GM15510 (cell line): ENCODE measurements around the gene SV2B.

Experiments
- POLR2A ChIP-seq: IDR thresholded peaks from 3 replicates; pipeline ENCODE4 v1.6.1; 2011; ENCODE audit warnings: borderline replicate concordance; ENCODE audit not compliant: insufficient read length; ENCODE audit errors: extremely low read depth

SV2B gene

GRCh38 chr15:91146728-91147127 lies 46.7 kb downstream of the SV2B start:
- TF ChIP-seq POLR2A, result no peak

- no peak for TF ChIP-seq POLR2A
Observed at GRCh38 chr15:91148243-91148642, 48.2 kb downstream of the SV2B start.

GRCh38 chr15:91150502-91151160 lies 50.6 kb downstream of the SV2B start:
- no peak for TF ChIP-seq POLR2A

GRCh38 chr15:91151781-91152563 lies 51.9 kb downstream of the SV2B start:
- TF ChIP-seq POLR2A, result no peak

GRCh38 chr15:91152896-91153581 lies 53.0 kb downstream of the SV2B start:
- TF ChIP-seq POLR2A, result no peak

- no peak for TF ChIP-seq POLR2A
Observed at GRCh38 chr15:91153954-91154353, 53.9 kb downstream of the SV2B start.

- TF ChIP-seq POLR2A, result no peak
Observed at GRCh38 chr15:91156175-91156726, 56.2 kb downstream of the SV2B start.

GRCh38 chr15:91158415-91159394 lies 58.6 kb downstream of the SV2B start:
- TF ChIP-seq POLR2A, result no peak

- TF ChIP-seq POLR2A, result no peak
Observed at GRCh38 chr15:91165850-91166249, 65.8 kb downstream of the SV2B start.

GRCh38 chr15:91168457-91168856 lies 68.4 kb downstream of the SV2B start:
- no peak for TF ChIP-seq POLR2A

GRCh38 chr15:91171334-91171733 lies 71.3 kb downstream of the SV2B start:
- TF ChIP-seq POLR2A, result no peak

- TF ChIP-seq POLR2A, result no peak
Observed at GRCh38 chr15:91182101-91182500, 82.0 kb downstream of the SV2B start.

- no peak for TF ChIP-seq POLR2A
Observed at GRCh38 chr15:91183596-91183995, 83.5 kb downstream of the SV2B start.

- no peak for TF ChIP-seq POLR2A
Observed at GRCh38 chr15:91184441-91184840, 84.4 kb downstream of the SV2B start.
